HG03354 (cell line): ENCODE results near the gene SCPEP1.
"Not testable (repeated sequence)": the region's sequence is repeated elsewhere in the genome, so short reads cannot be mapped to it uniquely, and the experiment has no call there.

Source experiments
- ATAC-seq: cut with Tn5 transposase; IDR thresholded peaks from one replicate; pipeline ENCODE4 v1.9.1; 2021; ENCODE audit warnings: mild to moderate bottlenecking; ENCODE audit not compliant: unreplicated experiment, poor library complexity, severe bottlenecking

The SCPEP1 gene, protein sequence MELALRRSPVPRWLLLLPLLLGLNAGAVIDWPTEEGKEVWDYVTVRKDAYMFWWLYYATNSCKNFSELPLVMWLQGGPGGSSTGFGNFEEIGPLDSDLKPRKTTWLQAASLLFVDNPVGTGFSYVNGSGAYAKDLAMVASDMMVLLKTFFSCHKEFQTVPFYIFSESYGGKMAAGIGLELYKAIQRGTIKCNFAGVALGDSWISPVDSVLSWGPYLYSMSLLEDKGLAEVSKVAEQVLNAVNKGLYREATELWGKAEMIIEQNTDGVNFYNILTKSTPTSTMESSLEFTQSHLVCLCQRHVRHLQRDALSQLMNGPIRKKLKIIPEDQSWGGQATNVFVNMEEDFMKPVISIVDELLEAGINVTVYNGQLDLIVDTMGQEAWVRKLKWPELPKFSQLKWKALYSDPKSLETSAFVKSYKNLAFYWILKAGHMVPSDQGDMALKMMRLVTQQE

GRCh38 chr17:56977673-56978395 lies at the start of gene SCPEP1:
Gene SCPEP1, plus strand, starts transcription at chr17:56978131. Its CDS starts 29 bp downstream, at chr17:56978160.
- ATAC-seq, result peak; percentile 79

- ATAC-seq, result no peak
Measured at GRCh38 chr17:56928586-56928985, 49.3 kb upstream of the SCPEP1 start.

GRCh38 chr17:56929362-56929969 lies 48.5 kb upstream of the SCPEP1 start:
- ATAC-seq, result no peak

DNA sequence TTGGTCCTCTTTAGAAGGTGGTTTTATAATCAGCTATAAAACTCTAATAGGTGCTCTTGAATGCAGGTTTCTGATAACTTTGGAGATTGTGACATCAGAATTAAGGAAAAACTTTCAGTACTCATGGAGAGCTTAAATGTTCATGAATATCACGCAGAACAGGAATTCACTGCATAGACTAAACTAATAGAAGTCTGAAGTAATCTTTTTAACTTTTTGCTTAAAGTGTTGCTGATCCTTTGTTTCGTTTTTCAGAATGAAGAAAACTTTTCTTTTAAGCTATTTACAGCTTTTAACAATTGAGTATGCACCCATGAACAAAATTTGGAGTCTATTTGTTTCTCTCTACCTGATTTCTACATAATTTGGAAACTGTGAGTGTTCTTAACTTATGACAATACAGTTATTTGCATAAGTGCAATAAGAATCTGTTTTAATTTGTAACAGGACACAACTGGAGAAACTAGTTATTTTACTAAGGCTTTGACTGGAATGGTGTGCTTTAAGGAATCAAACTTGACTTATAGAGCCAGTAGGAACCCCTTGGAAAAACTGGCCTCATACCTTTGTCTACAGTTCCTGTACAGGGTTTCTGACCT lies 47.1 kb upstream of the SCPEP1 start:
- ATAC-seq, result no peak

DNA sequence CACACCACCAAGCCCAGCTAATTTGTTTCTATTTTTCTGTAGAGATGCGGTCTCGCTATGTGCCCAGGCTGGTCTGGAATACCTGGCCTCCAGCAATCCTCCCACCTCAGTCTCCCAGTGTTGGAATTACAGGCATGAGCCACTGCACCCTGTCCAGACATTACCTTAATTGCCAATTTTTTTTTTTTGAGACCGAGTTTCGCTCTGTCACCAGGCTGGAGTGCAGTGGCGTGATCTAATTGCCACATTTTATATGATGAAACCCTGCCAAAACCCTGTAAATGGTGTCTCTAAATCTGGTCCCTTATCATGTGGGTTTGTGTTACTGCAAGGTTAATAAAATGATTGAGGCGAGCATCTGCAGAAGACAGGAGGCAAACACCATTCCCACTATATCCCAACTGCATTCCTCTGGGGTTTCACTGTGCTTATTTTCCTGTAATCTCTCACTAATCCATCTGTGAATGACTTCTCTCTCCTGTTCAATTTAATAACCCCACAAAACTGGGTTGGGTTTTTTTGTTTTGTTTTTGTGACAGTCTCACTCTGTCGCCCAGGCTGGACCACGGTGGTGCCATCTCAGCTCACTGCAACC lies 44.7 kb upstream of the SCPEP1 start:
- ATAC-seq, result no peak

DNA sequence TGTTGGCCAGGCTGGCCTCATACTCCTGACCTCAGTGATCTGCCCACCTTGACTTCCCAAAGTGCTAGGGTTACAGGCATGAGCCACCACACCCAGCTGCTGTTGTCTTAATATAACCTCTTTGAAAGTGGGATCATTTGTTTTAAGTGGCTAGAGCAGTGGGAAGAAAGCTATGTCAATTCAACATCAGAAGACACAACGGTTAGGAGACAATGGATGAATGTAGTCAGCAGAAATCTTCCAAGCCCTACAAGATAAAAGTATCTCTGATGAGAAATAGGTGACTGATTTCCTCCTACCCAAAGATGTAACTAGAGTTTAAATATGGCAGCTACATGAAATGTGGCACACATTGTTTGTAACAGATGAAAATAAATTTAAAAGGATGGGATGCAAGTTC lies 44.1 kb upstream of the SCPEP1 start:
- no peak for ATAC-seq

DNA sequence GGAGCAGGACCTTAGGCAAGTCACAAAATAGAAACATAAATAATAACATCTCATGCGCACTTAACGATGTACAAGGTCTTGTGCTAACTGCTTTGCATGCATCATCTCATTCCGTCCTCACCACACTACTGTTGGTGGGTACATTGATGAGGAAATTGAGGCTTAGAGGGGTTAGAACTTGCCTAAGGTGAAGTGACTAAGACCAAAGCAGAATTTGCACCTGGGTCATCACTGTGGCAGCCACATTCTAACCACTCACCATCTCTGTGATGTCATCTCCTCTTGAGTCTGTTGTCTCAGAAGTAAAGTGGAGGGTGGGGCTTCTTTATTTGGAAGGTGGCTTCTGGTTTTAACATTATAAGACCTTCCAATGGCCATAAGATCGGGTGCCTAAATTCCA lies 43.7 kb upstream of the SCPEP1 start:
- ATAC-seq, result no peak

DNA sequence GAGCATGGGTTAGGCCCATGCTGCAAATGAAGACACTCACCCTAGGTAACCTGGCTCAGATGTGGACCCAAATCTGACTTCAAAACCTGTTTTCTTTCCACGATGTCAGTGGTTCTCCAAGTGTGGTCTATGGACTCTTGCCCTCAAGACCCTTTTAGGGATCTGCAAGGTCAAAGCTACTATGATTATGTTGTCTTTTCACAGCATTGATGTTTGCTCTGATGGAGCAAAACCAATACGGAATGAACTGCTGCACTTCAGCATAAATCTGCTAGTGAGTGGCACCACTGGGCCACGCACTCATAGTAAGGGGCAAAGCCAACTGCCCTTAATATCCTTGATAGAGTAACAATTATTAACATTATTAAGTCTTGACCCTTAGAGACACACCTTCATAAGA lies 42.5 kb upstream of the SCPEP1 start:
- ATAC-seq, result no peak

- ATAC-seq, result no peak
Measured at GRCh38 chr17:56936697-56937322, 41.1 kb upstream of the SCPEP1 start.

DNA sequence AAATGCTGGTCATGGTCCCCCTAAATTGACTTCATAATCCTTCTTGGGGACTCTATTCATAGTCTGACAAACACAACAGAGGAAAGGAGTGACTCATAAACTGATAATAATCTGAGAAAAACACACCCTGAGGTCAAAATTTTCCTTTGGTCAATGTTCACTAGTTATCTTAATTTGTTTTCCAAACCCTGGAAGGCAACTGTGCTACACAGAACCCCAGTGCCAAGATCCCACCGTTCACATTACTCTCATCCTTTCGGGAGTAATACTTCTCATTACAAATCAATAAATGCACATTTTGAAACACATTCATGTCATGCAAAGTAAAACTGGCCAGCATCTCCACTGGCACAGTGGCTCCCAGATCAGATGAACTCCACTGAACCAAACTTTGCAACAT lies 40.2 kb upstream of the SCPEP1 start:
- ATAC-seq, result no peak

DNA sequence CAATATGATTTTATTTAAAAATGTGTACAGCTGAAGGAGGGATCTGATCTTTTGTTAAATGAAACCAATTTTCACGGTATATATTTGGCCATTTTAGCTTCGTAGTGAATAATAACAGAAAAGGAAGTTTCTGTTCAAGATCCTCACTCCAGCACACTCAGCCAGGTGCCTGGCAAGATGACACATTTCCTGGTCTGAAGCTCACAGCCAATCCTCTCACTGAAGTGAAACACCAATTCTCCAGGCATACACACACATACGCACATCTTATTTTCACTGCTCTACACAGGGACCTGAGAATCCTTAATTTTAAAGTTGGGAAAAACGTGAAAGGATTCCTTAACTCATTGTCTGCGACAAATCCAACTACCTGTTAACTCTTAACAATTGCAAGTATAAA lies 39.7 kb upstream of the SCPEP1 start:
- not testable (repeated sequence) for ATAC-seq

DNA sequence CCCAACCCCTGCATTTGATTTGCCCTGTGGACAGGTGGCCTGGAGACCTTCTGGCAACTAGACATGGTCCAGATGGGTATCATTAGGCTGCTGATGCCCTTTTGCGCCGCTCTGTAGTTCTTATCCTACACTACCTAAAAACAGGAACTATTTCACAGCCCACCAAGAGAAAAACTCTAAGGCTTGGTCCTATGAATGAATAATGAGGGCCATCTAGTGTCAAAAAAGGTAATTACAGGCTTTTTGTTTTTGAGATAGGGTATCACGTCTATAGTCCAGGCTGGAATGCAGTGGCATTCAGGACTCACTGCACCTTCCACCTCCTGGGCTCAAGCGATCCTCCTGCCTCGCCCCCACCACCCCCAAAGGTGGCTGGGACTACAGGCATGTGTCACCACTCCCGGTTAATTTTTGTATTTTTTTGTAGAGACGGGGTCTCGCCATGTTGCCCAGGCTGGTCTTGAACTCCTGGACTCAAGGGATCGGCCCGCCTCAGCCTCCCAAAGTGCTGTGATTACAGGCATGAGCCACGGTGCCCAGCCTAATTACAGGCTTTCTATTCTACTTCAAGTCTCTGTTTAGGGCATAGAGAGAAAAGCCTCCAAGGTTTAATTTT lies 38.0 kb upstream of the SCPEP1 start:
- ATAC-seq, result peak; percentile 60

DNA sequence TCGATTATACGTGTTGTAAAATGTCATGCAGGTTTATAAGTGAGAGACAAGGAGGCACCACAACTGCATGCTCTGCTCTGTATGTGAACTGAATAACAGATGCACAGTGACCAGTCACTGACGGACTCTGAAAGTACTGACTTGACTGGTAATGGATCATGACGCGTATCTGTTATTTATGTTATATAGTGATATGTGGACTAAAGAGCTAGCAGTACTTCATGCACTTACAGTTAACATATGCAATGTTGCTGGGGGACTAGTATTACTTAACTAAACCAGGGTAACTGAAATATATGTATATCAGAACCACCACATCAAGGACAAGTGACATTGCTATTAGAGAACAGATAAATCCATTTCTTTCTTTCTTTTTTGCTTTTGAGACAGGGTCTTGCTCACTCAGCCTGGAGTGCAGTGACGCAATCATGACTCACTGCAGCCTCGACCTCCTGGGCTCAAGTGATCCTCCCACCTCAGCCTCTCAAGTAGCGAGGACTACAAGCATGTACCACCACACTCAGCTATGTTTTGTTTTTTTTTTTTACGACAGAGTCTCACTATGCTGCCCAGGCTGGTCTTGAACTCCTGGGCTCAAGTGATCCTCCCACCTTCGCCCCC lies 34.3 kb upstream of the SCPEP1 start:
- no peak for ATAC-seq

- no peak for ATAC-seq
Measured at GRCh38 chr17:56945938-56946505, 31.9 kb upstream of the SCPEP1 start.

GRCh38 chr17:56947741-56948140 lies 30.2 kb upstream of the SCPEP1 start:
- ATAC-seq, result no peak

GRCh38 chr17:56948491-56948890 lies 29.4 kb upstream of the SCPEP1 start:
- no peak for ATAC-seq

DNA sequence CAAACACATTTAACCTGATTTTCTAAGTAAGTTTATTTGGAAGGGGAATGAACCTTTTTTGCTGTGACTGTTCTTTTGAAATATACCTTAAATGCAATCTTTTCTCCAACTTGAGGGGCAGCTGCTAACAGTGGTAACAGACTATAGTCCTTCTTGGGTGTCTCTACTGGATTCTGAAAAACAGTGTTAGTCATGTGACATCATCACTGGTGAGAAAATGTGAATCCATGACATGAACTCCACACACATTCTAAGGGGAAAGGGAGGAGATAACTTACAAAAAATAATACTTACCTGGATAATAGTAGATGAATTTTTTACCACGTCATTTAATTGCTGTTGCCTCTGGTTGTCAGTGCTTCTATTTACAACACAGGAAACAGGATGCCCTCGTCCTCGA lies 28.3 kb upstream of the SCPEP1 start:
- ATAC-seq, result no peak

- ATAC-seq, result no peak
Measured at GRCh38 chr17:56956992-56957391, 20.9 kb upstream of the SCPEP1 start.
